ENCODE data around the gene ADCK2. TPM values are rescaled to one million over a fixed set of nuclear protein-coding genes. Genes with fewer than 3 reads are reported as not detected.
"Not testable (repeated sequence)": the region's sequence is repeated elsewhere in the genome, so short reads cannot be mapped to it uniquely, and the experiment has no call there.

The ADCK2 gene
- total RNA-seq, 2 donors from 2014 or later: 12.9 to 14.7 TPM

DNA sequence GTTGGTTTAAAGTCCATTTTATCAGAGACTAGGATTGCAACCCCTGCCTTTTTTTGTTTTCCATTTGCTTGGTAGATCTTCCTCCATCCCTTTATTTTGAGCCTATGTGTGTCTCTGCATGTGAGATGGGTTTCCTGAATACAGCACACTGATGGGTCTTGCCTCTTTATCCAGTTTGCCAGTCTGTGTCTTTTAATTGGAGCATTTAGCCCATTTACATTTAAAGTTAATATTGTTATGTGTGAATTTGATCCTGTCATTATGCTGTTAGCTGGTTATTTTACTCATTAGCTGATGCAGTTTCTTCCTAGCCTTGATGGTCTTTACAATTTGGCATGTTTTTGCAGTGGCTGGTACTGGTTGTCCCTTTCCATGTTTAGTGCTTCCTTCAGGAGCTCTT lies 39.6 kb downstream of the ADCK2 start:
- DNase-seq; ATAC-seq; intact Hi-C loops (cut with DNase I): not testable (repeated sequence)

DNA sequence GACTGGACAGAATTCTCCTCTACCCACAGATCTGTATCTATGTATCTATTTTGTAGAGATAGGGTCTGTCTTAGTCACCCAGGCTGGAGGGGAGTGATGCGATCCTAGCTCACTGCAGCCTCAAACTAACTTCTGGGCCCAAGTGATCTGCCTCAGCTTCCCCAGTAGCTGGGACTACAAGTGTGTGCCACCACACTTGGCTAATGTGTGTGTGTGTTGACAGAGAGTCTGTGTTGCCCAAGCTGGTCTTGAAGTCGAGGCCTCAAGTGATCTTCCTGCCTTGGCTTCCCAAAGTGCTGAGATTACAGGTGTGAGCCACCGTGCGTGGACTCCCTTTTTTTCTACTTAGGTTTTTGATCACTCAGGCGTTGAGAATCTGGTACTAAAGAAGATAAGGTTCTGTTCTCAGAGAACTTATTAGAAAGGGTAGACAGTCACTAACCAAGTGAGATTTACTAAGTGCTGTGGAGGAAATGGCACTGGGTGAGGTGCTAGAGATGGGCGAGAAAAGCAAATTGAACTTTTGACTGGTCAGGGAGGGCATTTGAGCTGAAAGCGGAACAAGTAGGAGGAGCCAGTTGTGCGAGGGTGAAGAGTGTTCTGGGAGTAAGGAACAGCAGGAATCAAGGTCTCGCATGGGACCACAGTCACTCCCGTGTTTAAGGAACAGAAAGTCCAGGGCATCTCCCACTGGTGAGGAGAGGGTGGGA lies 41.7 kb downstream of the ADCK2 start:
- no peak for ATAC-seq
- no peak for DNase-seq
- intact Hi-C loops (cut with DNase I): no loop called here

DNA sequence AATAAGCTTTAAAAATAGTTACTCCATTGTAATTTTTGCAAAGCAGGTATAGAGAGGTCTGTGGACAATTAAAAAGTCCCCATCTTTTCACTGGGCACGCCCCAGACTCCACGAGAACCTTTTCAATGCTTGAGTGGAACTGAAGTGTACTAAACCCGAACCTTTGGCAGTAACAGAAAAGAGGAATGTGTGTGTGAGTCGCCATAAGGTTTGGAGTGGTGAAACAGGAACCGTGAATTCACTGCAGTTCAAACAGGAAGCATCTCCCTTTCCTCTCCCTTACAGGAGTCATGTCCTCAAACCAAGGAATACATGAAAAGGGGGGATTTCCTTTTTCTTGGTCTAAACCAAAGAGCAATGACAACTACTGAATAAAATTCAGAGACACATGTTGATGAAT lies 47.0 kb downstream of the ADCK2 start:
- ATAC-seq (no peak), DNase-seq (no peak)
- intact Hi-C loops (cut with DNase I): no loop called here

DNA sequence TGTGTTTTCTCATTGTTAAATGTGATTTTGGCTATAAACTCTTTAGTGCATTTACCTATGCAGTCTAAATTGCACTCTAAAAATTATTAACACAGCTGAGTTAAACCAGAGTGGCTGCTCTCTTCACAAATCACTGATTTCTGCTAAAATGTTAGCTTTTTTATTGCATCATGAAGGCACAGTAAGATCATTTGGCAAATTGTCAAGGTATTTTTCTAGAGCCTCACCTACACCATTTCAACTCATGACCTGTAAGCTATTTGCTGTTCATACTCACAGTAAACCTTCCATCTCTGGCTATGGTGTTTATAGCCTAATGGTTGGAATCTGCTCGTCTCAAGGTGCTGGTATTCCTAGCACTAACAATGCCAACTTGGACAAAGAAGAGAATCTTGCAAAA lies 49.5 kb downstream of the ADCK2 start:
- intact Hi-C loops (cut with DNase I): no loop called here

DNA sequence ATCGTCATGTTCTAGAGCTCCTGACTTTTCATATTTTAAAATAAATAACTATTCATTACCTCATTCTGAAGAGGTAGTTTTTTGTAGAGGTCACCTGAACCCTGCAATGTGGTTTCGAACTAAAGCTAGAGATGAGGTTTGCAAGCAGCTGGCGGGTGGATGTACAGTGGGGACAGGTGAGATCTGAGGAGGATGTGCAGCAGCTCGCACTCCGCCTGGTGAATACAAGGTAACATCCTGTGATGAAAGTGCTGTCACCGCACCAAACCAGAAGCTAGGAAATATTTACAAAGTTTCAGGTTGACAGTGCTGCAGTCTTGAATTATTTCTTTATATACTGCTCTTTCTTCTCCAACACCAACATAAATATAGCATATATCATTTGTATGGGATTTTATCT lies 50.3 kb downstream of the ADCK2 start:
- intact Hi-C loops (cut with DNase I): no loop called here
- ATAC-seq: no peak
- DNase-seq: no peak

More for the DNA sequence above, 49.5 kb downstream of the ADCK2 start:
- no peak for DNase-seq
- no peak for ATAC-seq

DNA sequence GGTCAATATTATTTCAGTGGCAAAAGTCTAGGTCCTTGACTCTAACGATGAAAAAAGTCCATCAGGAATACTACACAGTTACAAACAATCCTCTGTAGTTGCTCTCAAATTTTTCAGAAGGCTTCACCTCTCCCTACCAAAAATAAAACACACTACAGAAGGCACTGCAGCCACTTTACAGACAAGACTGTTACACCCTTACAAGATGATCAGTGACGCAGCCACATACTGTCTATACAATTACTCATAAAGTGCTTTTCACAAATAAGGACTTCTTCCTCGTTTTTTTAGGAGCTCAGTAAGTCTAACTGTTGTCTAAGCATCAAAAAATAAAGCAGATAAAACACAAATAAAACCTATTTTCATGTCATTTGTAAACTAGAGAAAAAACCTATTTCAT lies 50.8 kb downstream of the ADCK2 start:
- ATAC-seq (no peak), DNase-seq (no peak)
- intact Hi-C loops (cut with DNase I): no loop called here

DNA sequence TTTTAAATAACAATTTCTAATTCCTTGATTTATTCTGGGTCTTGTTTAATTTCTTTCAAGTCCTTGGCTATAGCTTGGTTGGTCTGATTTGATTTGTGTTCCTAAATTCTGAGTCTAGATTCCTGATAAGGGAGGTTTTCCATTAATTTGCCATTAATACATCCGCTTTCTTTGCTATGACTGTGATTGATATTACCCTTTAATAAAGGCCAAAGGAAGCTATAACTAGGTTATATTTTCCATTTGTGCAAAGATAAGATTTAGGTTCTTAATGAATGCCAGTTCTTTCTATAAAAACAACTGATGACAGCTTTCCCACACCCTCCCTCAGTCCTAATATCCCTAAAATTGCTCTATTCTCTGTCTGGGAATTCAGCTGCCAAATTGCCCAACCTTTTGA lies 52.0 kb downstream of the ADCK2 start:
- no peak for ATAC-seq
- no peak for DNase-seq
- intact Hi-C loops (cut with DNase I): no loop called here

DNA sequence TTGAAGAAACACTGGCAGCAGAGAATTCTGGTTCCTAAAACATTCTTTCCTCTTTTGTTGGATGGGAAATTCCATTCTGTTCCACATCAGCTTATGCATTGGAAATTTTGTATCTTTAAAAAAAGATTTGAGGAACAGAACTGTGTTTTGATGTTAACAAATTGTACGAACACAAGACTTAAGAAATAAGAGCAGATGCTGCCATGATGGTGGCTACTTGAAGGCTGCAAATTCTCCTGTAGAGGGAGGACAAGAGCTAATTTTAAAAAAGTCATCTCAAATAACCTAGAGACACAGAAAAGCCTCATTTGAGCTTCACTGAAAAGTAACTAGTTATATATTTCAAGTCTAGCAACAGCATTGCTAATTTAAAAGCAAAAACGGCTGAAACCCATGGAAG lies 53.5 kb downstream of the ADCK2 start:
- ATAC-seq: no peak
- intact Hi-C loops (cut with DNase I): no loop called here

DNA sequence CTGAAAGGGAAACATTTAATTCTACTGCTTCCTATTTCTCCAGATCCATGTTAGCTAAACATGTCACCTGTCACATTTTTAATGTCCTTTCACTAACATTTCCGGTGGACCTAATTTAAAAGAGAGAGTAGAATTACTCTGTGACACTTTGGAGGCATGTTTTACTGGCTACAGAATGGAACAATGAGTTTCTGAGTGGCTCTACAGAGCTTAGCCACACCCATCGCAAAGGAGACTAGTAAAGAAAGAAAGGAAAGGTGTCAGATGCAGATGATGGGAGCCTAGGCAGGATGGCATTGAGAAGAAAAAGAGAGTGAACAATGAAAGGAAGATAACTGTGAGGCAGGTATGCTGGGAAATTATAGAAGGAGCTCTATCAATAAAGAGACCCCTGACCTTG lies 59.7 kb downstream of the ADCK2 start:
- intact Hi-C loops (cut with DNase I): no loop called here
- no peak for ATAC-seq
- DNase-seq: no peak

More for the DNA sequence above, 53.5 kb downstream of the ADCK2 start:
- no peak for DNase-seq

DNA sequence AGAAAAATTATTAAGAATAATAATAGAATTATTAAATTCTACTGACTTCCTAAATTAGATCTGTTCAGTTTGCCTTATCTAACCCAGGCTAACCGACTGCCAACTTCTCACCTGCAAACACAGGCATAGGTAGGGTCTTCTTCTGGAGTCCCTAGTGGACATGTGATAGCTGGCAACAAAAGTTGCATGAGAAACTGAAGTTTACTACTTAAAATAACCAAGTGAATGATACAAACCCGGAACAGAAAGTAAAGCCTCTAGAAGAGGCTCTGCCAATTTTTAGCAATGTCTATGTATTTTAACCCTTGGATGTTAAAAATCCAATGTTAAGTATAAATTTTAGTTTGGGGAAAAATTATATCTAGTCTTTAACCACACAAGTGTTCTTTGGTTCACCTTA lies 61.4 kb downstream of the ADCK2 start:
- DNase-seq (no peak), ATAC-seq (no peak)
- intact Hi-C loops (cut with DNase I): no loop called here

DNA sequence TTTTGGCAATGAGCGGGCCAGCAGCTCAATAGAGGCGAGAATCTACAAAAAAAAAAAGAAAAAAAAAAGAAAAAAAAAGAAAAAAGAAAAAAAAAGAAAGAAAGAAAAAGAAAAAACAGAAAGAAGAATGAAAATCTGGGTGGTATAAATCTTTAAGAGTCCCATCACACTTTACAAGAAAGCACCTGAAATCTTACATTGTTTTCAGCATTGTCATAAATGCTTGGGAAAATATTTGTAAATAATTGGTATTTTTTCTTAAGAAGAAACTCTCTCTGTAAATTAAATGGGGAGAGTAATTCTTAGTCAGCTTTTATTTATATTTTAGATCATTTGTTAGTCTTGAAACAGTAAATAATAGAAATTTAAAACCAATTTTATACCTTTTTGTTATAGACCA lies 62.0 kb downstream of the ADCK2 start:
- ATAC-seq: no peak
- intact Hi-C loops (cut with DNase I): no loop called here
- DNase-seq: no peak

DNA sequence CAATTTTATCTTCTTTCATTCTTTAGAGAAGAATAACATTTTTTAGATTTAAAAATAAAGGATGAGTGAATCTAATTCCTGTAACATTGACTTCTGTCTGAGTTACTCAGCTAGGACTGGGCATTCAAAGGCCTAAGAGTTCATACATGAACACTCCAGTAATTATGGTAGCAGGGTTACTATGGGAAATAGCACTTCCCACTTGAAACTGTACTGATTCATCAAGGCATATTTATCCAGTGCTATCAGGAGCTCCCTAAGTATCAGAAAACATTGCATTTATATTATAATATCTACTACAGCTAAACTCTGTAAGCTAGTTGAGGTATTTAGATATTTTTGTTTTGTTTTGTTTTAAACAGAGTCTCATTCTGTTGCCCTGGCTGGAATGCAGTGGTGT lies 65.5 kb downstream of the ADCK2 start:
- ATAC-seq (no peak), DNase-seq (no peak)
- intact Hi-C loops (cut with DNase I): no loop called here

DNA sequence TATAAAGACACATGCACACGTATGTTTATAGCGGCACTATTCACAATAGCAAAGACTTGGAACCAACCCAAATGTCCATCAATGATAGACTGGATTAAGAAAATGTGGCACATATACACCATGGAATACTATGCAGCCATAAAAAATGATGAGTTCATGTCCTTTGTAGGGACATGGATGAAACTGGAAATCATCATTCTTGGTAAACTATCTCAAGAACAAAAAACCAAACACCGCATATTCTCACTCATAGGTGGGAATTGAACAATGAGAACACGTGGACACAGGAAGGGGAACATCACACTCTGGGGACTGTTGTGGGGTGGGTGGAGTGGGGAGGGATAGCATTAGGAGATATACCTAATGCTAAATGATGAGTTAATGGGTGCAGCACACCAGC lies 70.5 kb downstream of the ADCK2 start:
- DNase-seq; intact Hi-C loops (cut with DNase I); ATAC-seq: not testable (repeated sequence)

DNA sequence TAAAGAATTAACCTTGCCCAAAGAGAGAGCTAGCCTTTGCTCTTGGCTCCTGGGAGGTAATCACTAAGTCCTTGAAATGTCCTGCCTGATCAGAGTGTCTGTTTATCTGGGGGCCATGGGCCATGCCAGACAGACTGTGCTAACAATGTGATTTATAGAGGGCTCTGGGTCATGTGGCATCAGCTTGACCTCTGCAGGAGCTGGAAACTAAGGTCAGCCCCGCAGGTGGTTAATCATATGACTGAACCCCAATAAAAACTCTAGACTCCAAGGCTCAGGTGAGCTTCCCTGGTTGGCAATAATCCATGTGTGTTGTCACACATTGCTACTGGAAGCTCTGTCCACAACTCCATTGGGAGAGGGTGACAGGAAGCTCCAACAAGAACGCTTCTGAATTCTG lies 71.3 kb downstream of the ADCK2 start:
- ATAC-seq (no peak), DNase-seq (no peak)
- intact Hi-C loops (cut with DNase I): no loop called here

Other genes starting within 250 kb of the ADCK2 start
- 10 to 100 TPM; 65.4 to 79.2 TPM for gene MKRN1, start 193.4 kb upstream of the ADCK2 start, total RNA-seq
- gene DENND2A, start 32.1 kb upstream of the ADCK2 start, total RNA-seq: 10 to 100 TPM in 1 of 2 donors, 1 to 10 TPM in 1; 9.6 to 19.0 TPM
- gene NDUFB2, start 23.8 kb downstream of the ADCK2 start, total RNA-seq: 100 to 1,000 TPM; 499 to 528 TPM

Measured in left cardiac atrium (tissue), 4 donors.